PC-3 (cell line): ENCODE data around the gene RALGPS1. TPM values are rescaled to one million over a fixed set of nuclear protein-coding genes. Genes with fewer than 3 reads are reported as not detected.

Experiments used
- ATAC-seq: fragments of 200-7000 bp; cut with Tn5 transposase; 2 replicates; pipeline ENCODE4 v1.9.1; 2020; ENCODE audit warnings: mild to moderate bottlenecking, moderate library complexity
- BruUV-seq: library from RNA; stranded (reverse); fragments of 400-500 nt; replicated peaks from 2 replicates; lab custom pipeline; 2021; lab: Mats Ljungman, UMichigan
- CTCF ChIA-PET: fragments of 300-600 bp; sonication (Branson Sonifier 250); formaldehyde crosslinking; loops from one replicate; lab custom pipeline; 2022; ENCODE audit warnings: antibody characterized with exemption; lab: Charles Lee
- POLR2A ChIA-PET: fragments of 300-600 bp; sonication (Branson Sonifier 250); formaldehyde crosslinking; loops from one replicate; lab custom pipeline; 2022; ENCODE audit warnings: antibody characterized with exemption; ENCODE audit not compliant: unreplicated experiment; lab: Charles Lee
- DNase-seq: peaks from one replicate; pipeline ENCODE4 v3.0.0-alpha.2; 2015
- H2AFZ ChIP-seq: fragments of 300-600 bp; sonication (generic); 2 replicates; pipeline ENCODE4 v1.6.0; 2016; ENCODE audit warnings: antibody characterized with exemption, low read length
- H3F3A ChIP-seq: fragments of 300-600 bp; sonication (generic); one replicate; pipeline ENCODE4 v1.6.0; 2017; ENCODE audit warnings: antibody characterized with exemption, low read length, control low read depth, mild to moderate bottlenecking; ENCODE audit not compliant: unreplicated experiment
- H3K27ac ChIP-seq: fragments of 300-600 bp; sonication (generic); 2 replicates; pipeline ENCODE4 v1.5.1; 2016; ENCODE audit warnings: mild to moderate bottlenecking, low read length
- H3K27me3 ChIP-seq: fragments of 300-600 bp; sonication (generic); 2 replicates; pipeline ENCODE4 v1.6.1; 2016; ENCODE audit warnings: low read length, mixed read lengths
- H3K36me3 ChIP-seq: fragments of 300-600 bp; sonication (generic); 2 replicates; pipeline ENCODE4 v1.6.1; 2016; ENCODE audit warnings: low read depth, mixed run types, low read length, mixed read lengths
- H3K4me1 ChIP-seq: fragments of 300-600 bp; sonication (generic); 2 replicates; pipeline ENCODE4 v1.5.1; 2016; ENCODE audit warnings: low read length; ENCODE audit not compliant: insufficient read depth
- H3K4me2 ChIP-seq: fragments of 300-600 bp; sonication (generic); 2 replicates; pipeline ENCODE4 v1.6.0; 2016; ENCODE audit warnings: low read length
- H3K4me3 ChIP-seq: fragments of 300-600 bp; sonication (generic); 2 replicates; pipeline ENCODE4 v1.5.1; 2016; ENCODE audit warnings: mild to moderate bottlenecking, low read length, mixed read lengths
- H3K79me2 ChIP-seq: fragments of 300-600 bp; sonication (generic); 2 replicates; pipeline ENCODE4 v1.6.1; 2017; ENCODE audit warnings: low read length, mixed read lengths
- H3K9ac ChIP-seq: fragments of 300-600 bp; sonication (generic); 2 replicates; pipeline ENCODE4 v1.6.0; 2016; ENCODE audit warnings: mild to moderate bottlenecking, low read length
- H3K9me2 ChIP-seq: fragments of 300-600 bp; sonication (generic); replicated peaks from 2 replicates; pipeline ENCODE4 v1.6.1; 2016; ENCODE audit warnings: mixed run types, low read length, mixed read lengths
- H3K9me3 ChIP-seq: fragments of 300-600 bp; sonication (generic); 2 replicates; pipeline ENCODE4 v1.6.1; 2016; ENCODE audit warnings: low read length, mixed read lengths
- H4K20me1 ChIP-seq: fragments of 300-600 bp; sonication (generic); 2 replicates; pipeline ENCODE4 v1.6.1; 2016; ENCODE audit warnings: low read length, mixed read lengths
- EZH2 ChIP-seq: fragments of 300-600 bp; sonication (generic); IDR thresholded peaks from one replicate; pipeline ENCODE4 v1.6.1; 2017; ENCODE audit warnings: antibody characterized with exemption, mild to moderate bottlenecking, low read length; ENCODE audit not compliant: unreplicated experiment
- EZH2phosphoT487 ChIP-seq: fragments of 300-600 bp; sonication (generic); IDR thresholded peaks from 2 replicates; pipeline ENCODE4 v1.6.1; 2018; ENCODE audit warnings: mild to moderate bottlenecking, antibody characterized with exemption, low read length, borderline replicate concordance
- intact Hi-C: fragments of 100-400 bp; cut with micrococcal nuclease; formaldehyde crosslinking; loops from 2 replicates; pipeline ENCODE4 v1.9.0; 2023
- total RNA-seq: library from RNA; depleted of rRNA; stranded (reverse); fragments of >200 nt; gene quantifications from 2 replicates; pipeline ENCODE4 v1.2.3, GENCODE V29; 2014
- TF ChIP-seq, protein P1 (sequence below): fragments of 300-600 bp; sonication (generic); conservative IDR thresholded peaks from 2 replicates; pipeline ENCODE4 v1.5.1; 2017; ENCODE audit warnings: antibody characterized with exemption, low read depth, mild to moderate bottlenecking, low read length

RALGPS1 gene
- total RNA-seq, 1 experiment from 2014 or later, result 10.2 TPM

GRCh38 chr9:127185931-127186781 is 271.6 kb downstream of the RALGPS1 start:
- Histone ChIP-seq H3K4me1 (peaks cover 20% of the 10 kb centered on the region), H3F3A (no peaks in the 10 kb centered on the region), H4K20me1 (no peaks in the 10 kb centered on the region), H3K36me3 (no peaks in the 10 kb centered on the region), H3K9me2 (no peaks in the 10 kb centered on the region), H3K27me3 (no peaks in the 10 kb centered on the region), H2AFZ (no peak overlapping the region), H3K27ac (no peak overlapping the region), H3K4me2 (0 out of 2 replicates have a peak overlapping the region, but pooled peaks have one; percentile 77), H3K4me3 (no peak overlapping the region), H3K9me3 (no peaks in the 10 kb centered on the region), H3K79me2 (no peaks in the 10 kb centered on the region), H3K9ac (no peak overlapping the region)
- no TSS peak for BruUV-seq
- intact Hi-C loops, result no loop called here
- DNase-seq, result no peak
- POLR2A ChIA-PET, result no interaction called here
- ATAC-seq, result no peak
- CTCF ChIA-PET, result no interaction called here
- no peak for TF ChIP-seq EZH2phosphoT487
- no peak for TF ChIP-seq EZH2
- TF ChIP-seq, protein P1, sequence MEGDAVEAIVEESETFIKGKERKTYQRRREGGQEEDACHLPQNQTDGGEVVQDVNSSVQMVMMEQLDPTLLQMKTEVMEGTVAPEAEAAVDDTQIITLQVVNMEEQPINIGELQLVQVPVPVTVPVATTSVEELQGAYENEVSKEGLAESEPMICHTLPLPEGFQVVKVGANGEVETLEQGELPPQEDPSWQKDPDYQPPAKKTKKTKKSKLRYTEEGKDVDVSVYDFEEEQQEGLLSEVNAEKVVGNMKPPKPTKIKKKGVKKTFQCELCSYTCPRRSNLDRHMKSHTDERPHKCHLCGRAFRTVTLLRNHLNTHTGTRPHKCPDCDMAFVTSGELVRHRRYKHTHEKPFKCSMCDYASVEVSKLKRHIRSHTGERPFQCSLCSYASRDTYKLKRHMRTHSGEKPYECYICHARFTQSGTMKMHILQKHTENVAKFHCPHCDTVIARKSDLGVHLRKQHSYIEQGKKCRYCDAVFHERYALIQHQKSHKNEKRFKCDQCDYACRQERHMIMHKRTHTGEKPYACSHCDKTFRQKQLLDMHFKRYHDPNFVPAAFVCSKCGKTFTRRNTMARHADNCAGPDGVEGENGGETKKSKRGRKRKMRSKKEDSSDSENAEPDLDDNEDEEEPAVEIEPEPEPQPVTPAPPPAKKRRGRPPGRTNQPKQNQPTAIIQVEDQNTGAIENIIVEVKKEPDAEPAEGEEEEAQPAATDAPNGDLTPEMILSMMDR, result no peak

DNA sequence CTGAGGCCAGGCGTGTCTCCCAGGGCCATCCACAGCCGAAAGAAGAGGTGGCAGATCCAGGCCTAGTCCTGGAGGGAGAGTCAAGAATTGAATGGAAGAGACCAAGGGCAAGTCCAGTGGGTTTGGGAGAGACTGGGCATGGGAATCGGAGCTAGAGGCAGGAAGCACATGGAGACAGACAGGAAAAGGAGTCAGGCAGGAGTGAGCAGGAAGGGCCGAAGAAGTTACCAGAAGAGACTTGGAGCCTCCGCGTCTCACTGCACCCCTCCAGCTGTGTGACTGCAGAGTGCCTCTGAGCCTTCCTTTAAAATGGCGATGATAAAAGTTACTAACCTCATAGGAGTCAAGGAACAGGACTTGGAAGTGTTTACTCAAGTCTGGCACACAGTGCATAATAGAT is 272.2 kb downstream of the RALGPS1 start:
- Histone ChIP-seq H3K9me2 (no peaks in the 10 kb centered on the region), H3K27ac (peak overlapping the region; percentile 67), H3K9me3 (no peaks in the 10 kb centered on the region), H2AFZ (no peak overlapping the region), H3K4me1 (peaks cover 20% of the 10 kb centered on the region), H3K9ac (no peak overlapping the region), H3K4me3 (no peak overlapping the region), H3F3A (no peaks in the 10 kb centered on the region), H4K20me1 (no peaks in the 10 kb centered on the region), H3K79me2 (no peaks in the 10 kb centered on the region), H3K36me3 (no peaks in the 10 kb centered on the region), H3K27me3 (no peaks in the 10 kb centered on the region), H3K4me2 (peak overlapping the region; percentile 77; the same call in 1 of the 2 replicates)
- ChIA-PET POLR2A (no interaction called here), CTCF (no interaction called here)
- no TSS peak for BruUV-seq
- DNase-seq (no peak), ATAC-seq (no peak)
- TF ChIP-seq EZH2phosphoT487 (no peak), EZH2 (no peak)
- TF ChIP-seq, protein P1, result no peak
- intact Hi-C loops, result no loop called here
